NCI-H1092 (cell line): ENCODE measurements around the gene ISOC2.
"Not testable (repeated sequence)": the region's sequence is repeated elsewhere in the genome, so short reads cannot be mapped to it uniquely, and the experiment has no call there.

Experiments used
- DNase-seq: peaks from one replicate; lab custom pipeline; 2025; lab: John Stamatoyannopoulos, UW

The ISOC2 gene

DNA sequence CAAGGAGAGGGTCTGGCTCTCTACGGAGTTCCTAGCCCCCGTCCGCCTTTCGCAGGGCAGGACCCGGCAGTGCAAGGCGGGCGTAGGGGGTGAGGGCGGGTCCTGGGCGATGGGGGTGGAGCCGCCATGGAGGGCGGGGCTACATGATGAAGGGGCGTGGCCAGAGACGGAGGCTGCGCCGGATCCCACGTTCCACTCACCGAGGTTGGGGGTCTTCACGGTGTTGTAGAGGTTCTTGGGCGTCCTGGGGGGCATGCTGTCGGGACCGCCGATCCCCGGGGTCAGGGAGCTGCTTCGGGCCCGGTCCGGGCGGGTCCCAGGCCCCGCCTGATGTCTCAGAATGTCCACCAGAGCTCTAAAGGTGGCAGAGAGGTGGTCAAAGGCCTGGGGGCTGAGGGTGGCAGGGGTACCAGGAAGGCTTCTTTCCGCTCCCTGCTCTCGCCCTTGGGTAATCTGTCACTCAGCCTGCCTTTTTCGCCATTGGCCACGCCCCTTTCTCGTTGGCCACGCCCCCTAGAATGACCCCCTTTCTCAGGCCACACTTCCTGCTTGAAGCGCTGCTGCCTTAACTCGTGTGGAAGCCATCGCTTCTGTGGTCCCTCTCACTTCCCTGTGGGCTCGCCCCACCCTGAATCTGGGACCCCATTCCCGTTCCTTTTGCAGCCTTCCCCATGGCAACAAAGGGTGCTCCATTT, 20.9 kb downstream of the ISOC2 start:
- no peak for DNase-seq

DNA sequence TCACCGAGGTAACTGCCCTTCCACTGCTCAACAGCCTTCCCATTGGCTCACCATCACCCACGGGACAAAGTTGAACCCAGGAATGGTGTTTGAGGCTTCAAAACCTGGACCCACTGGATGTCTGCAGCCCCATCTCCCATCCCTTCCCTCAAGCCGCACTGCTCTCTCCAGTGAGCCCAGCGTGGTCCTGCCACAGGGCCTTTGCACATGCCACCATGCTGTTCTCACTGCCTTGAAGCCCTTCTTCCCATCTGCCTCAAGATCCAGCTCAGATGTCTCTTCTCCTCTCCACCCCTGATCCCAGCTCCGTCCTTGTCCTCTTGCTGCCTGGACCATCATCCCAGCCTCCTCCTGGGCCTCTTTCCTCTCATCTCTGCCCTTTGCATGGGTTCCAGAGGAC, 22.4 kb downstream of the ISOC2 start:
- DNase-seq, result no peak

GRCh38 chr19:55437410-55437809, 24.0 kb downstream of the ISOC2 start:
- no peak for DNase-seq

- DNase-seq, result no peak
Measured at GRCh38 chr19:55436847-55437246, 24.6 kb downstream of the ISOC2 start.

DNA sequence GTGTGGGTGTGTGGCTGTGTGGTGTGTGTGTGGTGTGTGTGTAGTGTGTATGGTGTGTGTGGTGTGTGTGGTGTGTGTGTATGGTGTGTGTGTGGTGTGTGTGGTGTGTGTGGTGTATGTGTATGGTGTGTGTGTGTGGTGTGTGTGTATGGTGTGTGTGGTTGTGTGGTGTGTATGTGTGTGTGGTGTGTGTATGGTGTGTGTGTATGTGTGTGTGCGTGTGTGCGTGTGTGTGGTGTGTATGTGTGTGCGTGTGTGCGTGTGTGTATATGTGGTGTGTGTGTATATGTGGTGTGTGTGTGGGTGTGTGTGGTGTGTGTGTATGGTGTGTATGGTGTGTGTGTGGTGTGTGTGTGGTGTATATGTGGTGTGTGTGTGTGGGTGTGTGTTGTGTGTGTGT, 26.4 kb downstream of the ISOC2 start:
- DNase-seq, result no peak

DNA sequence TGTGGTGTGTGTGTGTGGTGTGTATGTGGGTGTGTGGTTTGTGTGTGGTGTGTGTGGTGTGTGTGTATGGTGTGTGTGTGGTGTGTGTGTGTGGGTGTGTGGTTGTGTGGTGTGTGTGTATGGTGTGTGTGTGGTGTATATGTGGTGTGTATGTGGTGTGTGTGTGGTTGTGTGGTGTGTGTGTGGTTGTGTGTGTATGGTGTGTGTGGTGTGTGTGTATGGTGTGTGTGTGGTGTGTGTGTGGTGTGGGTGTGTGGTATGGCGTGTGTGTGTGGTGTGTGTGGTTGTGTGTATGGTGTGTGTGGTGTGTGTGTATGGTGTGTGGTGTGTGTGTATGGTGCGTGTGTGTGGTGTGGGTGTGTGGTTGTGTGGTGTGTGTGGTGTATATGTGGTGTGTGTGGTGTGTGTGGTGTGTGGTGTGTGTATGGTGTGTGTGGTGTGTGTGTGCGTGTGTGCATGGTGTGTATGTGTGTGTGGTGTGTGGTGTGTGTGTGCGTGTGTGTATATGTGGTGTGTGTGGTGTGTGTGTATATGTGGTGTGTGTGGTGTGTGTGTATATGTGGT, 27.0 kb downstream of the ISOC2 start:
- no peak for DNase-seq

DNA sequence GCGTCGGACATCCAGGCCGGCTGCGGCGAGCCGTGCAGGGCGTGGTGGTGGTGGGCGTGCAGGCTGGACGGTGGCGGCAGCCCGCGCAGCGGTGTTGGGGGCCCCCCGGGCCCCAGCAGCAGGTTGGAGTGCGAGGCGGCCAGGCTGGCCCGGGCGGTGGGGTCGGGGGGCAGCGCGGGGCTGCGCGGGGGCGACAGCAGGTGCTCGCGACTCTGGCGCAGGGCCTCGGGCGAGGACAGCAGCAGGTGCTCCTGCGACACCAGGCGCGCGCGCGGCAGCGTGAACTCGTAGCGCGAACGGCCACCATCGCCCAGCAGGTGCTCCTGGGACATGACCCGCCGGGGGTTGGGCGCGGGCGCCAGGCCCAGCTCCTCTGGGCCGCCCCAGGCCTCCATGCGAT, 28.1 kb downstream of the ISOC2 start:
- no peak for DNase-seq

DNA sequence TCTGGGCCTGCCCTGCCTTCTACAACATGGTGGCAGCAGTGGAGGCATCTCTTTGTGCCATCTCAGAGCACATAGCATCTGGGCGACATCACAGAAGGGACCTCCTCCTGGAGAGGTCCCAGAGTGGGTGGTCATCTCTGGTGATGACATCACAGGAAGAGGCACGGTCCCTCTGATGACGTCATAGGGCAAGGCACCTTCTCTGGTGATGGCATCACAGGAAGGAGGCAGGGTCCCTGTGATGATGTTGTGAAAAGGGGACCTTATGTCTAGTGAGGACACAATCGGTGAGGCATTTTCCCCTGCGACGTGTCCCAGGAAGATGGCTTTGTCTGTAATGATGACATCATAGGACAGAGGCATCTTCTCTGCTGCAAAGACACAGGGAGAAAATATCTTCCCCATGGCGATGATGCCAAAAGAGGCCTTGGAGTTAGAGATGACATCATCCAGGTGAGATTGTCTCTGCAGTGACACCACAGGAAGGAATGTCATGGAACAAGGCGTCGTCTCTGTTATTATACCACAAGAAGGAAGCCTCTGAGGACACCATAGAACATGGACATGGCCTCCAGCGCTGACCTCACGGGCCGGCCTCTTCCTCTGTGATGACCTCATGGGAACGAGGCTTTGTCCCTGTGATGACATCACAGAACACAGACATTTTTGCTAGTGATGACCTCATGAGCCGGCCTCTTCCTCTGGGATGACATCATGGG, 29.0 kb downstream of the ISOC2 start:
- DNase-seq, result no peak

- DNase-seq, result no peak
Measured at GRCh38 chr19:55431183-55431582, 30.3 kb downstream of the ISOC2 start.

GRCh38 chr19:55426042-55426441, 35.4 kb downstream of the ISOC2 start:
- no peak for DNase-seq

DNA sequence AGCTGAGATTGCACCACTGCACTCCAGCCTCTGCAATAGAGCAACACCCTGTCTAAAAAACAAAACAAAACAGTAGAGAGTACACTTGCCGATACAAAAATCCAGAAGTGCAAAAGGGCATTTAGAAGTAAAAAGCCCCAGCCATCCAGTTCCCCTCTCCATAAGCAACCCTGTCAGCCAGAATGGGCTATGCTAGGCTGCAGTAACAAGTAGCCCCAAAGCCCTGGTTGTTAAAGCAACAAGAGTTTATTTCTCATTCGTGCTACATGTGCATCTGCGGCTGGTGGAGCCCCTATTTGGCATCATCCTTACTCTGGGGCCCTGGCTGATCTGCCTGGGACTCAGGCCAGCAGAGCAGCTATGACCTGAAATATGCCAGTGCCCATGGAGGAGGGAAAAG, 36.9 kb downstream of the ISOC2 start:
- DNase-seq, result no peak

GRCh38 chr19:55423225-55424005, 38.0 kb downstream of the ISOC2 start:
- no peak for DNase-seq

DNA sequence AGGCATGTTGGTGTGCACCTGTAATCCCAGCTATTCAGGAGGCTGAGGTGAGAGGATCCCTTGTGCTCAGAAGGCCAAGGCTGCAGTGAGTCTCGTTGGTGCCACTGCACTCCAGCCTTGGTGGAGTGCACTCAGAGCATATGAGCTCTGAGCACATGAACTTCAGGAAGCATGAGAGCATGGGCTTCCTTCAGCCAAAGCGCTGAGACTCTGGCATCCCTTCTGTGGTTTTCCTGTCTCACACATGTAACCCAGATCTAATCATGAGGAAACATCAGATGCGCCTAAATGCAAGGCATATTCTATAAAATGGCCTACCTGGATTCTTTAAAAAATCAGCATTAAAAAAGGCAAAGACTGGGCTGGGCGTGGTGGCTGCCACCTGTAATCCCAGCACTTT, 40.2 kb downstream of the ISOC2 start:
- DNase-seq, result not testable (repeated sequence)

DNA sequence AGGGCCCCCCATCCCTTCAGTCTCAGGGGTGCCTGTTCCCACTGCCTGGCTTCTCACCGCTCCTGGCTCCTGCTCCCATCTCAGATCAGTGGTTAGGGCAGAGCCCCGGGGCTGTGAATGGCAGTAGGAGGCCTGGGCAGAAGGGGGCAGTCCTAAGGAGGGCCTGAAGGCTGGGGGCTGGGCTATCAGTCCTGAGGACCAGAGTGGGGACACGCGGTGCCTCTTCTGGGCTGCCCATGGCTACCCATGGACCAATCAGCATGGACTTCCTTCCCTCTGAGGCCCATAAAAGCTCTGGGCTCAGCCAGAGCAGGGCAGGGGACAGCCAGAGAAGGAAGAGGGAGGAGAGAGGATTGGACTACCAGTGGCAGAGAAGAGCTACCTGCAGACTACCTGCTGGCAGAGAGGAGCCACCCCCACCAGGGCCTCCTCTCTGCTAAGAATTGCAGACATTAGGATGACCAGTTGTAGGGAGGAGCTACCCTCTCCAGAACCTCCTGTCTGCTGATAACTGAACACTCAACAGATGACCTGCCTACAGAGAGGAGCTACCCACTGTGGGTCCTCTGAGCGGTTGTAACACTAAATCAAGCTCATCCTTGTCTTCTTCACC, 41.7 kb downstream of the ISOC2 start:
- DNase-seq, result no peak

GRCh38 chr19:55419103-55419502, 42.3 kb downstream of the ISOC2 start:
- no peak for DNase-seq

GRCh38 chr19:55418185-55418584, 43.3 kb downstream of the ISOC2 start:
- no peak for DNase-seq

- DNase-seq, result no peak
Measured at GRCh38 chr19:55410168-55410567, 51.3 kb downstream of the ISOC2 start.

GRCh38 chr19:55409179-55409578, 52.3 kb downstream of the ISOC2 start:
- DNase-seq, result not testable (repeated sequence)

GRCh38 chr19:55408533-55408872, 52.9 kb downstream of the ISOC2 start:
- no peak for DNase-seq

DNA sequence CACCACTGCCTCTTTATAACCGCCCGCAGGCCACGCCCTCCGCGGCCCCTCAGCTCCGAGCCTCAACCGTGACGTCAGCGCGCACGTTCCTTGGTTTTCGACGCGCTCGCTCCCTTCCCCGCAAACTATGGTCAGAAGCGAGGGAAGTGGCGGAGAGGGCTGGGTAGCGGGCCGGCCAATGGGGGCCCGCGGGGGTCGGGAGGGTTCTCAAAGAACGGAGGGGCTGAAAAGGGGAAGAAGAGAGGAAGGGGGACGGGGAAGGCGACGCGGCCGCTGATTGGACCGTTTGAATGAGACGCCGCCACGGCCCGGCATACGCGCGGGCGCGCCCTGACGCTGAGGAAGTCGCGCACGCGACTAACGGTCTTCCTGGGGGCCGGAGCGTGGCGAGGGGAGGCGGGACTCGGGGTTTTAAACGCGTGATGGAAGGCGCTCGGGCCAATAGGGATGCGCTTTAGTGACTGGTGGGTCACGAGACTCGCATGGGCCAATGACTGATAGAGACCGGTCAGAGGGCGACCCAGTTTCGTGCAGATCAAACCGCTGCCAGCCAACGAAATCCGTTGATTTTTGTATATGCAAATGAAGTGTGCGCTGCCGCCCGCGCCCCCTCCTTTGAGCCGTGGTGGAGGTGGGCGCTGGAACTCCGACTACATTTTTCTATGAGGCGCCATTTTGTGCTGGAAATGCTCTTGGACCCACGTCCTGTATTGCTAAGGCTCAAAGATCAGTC, 53.5 kb downstream of the ISOC2 start:
- peak; percentile 97 for DNase-seq

DNA sequence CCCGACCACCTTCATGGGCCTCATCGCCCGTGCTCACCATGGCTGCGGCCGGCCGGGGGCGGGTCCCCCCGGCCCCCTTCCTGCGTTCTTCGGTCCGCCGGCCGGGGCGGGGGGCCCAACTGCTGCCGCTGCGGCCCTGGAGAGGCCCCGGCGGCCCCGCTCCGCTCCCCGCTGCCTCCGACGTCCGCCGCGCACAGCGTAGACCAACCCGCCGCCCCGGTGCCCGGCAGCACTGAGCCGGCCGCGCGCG, 54.0 kb downstream of the ISOC2 start, which contains the start of gene UBE2S:
UBE2S (minus strand) TSS at position 239 of the 250 bp plus-strand sequence; CDS start at position 40, 199 bp downstream.
- not testable (repeated sequence) for DNase-seq
